ENCODE results near the gene REG4. TPM values are rescaled to one million over a fixed set of nuclear protein-coding genes. Genes with fewer than 3 reads are reported as not detected.

The REG4 gene
- total and polyA plus RNA-seq, 2 donors (not counting 1 experiment from before 2014, with no cell fraction given): not detected

DNA sequence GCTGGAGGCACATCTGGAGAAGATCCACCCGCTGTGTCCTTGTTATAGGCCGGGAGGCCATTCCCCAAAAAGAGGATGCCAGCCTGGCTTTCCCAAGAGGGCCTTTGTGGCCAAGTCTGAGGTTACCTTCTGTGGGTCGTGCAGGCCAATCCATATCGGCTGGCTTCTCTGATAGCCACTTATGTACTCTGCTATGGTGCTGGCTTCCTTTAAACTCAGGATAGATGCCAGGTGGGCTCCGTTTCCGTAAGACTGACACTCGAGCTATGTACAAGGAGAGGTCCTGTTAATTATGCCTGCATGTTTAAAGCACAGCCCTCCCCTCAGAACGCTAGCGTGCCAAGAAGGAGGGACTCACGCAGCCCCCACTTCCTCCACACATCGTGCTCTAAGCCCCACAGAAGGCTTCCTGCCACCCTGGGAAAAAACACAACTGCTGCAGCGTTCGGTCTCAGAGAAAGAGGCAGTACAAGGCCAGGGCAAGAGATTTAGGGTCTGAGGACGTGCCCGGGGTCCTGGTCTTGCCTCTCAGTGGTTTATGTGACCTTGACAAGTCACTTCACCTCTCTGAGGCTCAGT is 11.6 kb downstream of the REG4 start:
- H3K4me1 ChIP-seq (ENCODE audit: control insufficient read depth in 2 of 2, insufficient read depth in 2 of 2, low read length in 2 of 2): no peaks in the 10 kb centered on the region
- ChIA-PET POLR2A (no interaction called here), CTCF (interaction anchor here (0.6 to 1.8 kb wide), 3 partner anchors 10 to 791 kb away, joined by 3 to 8 read pairs (median 4); no protein-coding TSS in a partner anchor)
- no peaks in the 10 kb centered on the region for H3K9me3 Mint-ChIP-seq (ENCODE audit: insufficient read depth)
- no peak overlapping the region for H2AFZ ChIP-seq (ENCODE audit: insufficient read depth, low read depth, low read length, poor library complexity, severe bottlenecking)
- no peak overlapping the region for H3K27ac ChIP-seq (ENCODE audit: low read length in 2 of 2)
- no peaks in the 10 kb centered on the region for H4K20me1 ChIP-seq (ENCODE audit: control insufficient read depth, insufficient read depth, low read length, poor library complexity, severe bottlenecking)
- no peaks in the 10 kb centered on the region for H3K27me3 ChIP-seq (replicated peaks in 1 of 4; ENCODE audit: control extremely low read depth in 1 of 4, control insufficient read depth in 3 of 4, insufficient read depth in 4 of 4, low read length in 3 of 4)
- no peaks in the 10 kb centered on the region for H3K79me2 ChIP-seq (ENCODE audit: control insufficient read depth, insufficient read depth, low read length)
- H3K4me3 ChIP-seq (ENCODE audit: control extremely low read depth in 1 of 5, extremely low read depth in 1 of 5, insufficient read depth in 1 of 5, low read depth in 2 of 5, low read length in 4 of 5): no peak overlapping the region
- H3K36me3 ChIP-seq (replicated peaks in 1 of 2; ENCODE audit: control extremely low read depth in 1 of 2, control insufficient read depth in 1 of 2, extremely low read depth in 1 of 2, insufficient read depth in 2 of 2, low read length in 1 of 2): no peaks in the 10 kb centered on the region
- TF ChIP-seq CTCF (IDR thresholded peaks at IDR 0.05): no peak
- no peak for TF ChIP-seq EZH2 (IDR thresholded peaks at IDR 0.05; ENCODE audit: borderline replicate concordance, insufficient read depth, low read depth, low read length, poor library complexity, severe bottlenecking)
- intact Hi-C loops (cut with micrococcal nuclease): no loop called here
- H3K27me3 Mint-ChIP-seq: peaks cover 5% of the 10 kb centered on the region
- H3K4me3 Mint-ChIP-seq: no peak overlapping the region
- ATAC-seq (ENCODE audit: low read depth) (no peak), DNase-seq (no peak)
- no peaks in the 10 kb centered on the region for H3K9me3 ChIP-seq (ENCODE audit: control extremely low read depth in 1 of 3, control insufficient read depth in 2 of 3, insufficient read depth in 1 of 3, low read length in 2 of 3)
- no peaks in the 10 kb centered on the region for H3K4me1 Mint-ChIP-seq
- H3K9ac ChIP-seq (ENCODE audit: low read length): no peak overlapping the region
- H3K27ac Mint-ChIP-seq: no peak overlapping the region
- 87% methylated on average over 11 of the region's 15 CpGs for WGBS (ENCODE audit: insufficient coverage)
- no peak overlapping the region for H3K4me2 ChIP-seq (replicated peaks; ENCODE audit: low read depth, low read length, poor library complexity, severe bottlenecking)

- POLR2A ChIA-PET: no interaction called here
- H3K27me3 Mint-ChIP-seq: peaks cover 5% of the 10 kb centered on the region
- no peak overlapping the region for H3K27ac ChIP-seq (ENCODE audit: low read length in 2 of 2)
Measured at GRCh38 chr1:119799003-119799402, 12.3 kb downstream of the REG4 start.

More at GRCh38 chr1:119799003-119799402, 12.3 kb downstream of the REG4 start:
- no peak overlapping the region for H3K4me3 Mint-ChIP-seq
- no peaks in the 10 kb centered on the region for H3K27me3 ChIP-seq (replicated peaks in 1 of 4; ENCODE audit: control extremely low read depth in 1 of 4, control insufficient read depth in 3 of 4, insufficient read depth in 4 of 4, low read length in 3 of 4)
- no peaks in the 10 kb centered on the region for H3K9me3 ChIP-seq (ENCODE audit: control extremely low read depth in 1 of 3, control insufficient read depth in 2 of 3, insufficient read depth in 1 of 3, low read length in 2 of 3)
- H3K4me3 ChIP-seq (ENCODE audit: control extremely low read depth in 1 of 5, extremely low read depth in 1 of 5, insufficient read depth in 1 of 5, low read depth in 2 of 5, low read length in 4 of 5): no peak overlapping the region
- intact Hi-C loops (cut with micrococcal nuclease): no loop called here
- no peak overlapping the region for H3K4me2 ChIP-seq (replicated peaks; ENCODE audit: low read depth, low read length, poor library complexity, severe bottlenecking)
- DNase-seq (no peak), ATAC-seq (ENCODE audit: low read depth) (no peak)
- H3K79me2 ChIP-seq (ENCODE audit: control insufficient read depth, insufficient read depth, low read length): no peaks in the 10 kb centered on the region
- no CpG with 5 or more reads among the region's 4 CpGs for WGBS (ENCODE audit: insufficient coverage)
- no peaks in the 10 kb centered on the region for H4K20me1 ChIP-seq (ENCODE audit: control insufficient read depth, insufficient read depth, low read length, poor library complexity, severe bottlenecking)
- CTCF ChIA-PET: interaction anchor here (0.7 to 1.8 kb wide), 2 partner anchors 10 to 14 kb away, joined by 3 to 8 read pairs; no protein-coding TSS in a partner anchor
- H3K36me3 ChIP-seq (replicated peaks in 1 of 2; ENCODE audit: control extremely low read depth in 1 of 2, control insufficient read depth in 1 of 2, extremely low read depth in 1 of 2, insufficient read depth in 2 of 2, low read length in 1 of 2): no peaks in the 10 kb centered on the region
- no peak overlapping the region for H3K27ac Mint-ChIP-seq
- H3K9me3 Mint-ChIP-seq (ENCODE audit: insufficient read depth): no peaks in the 10 kb centered on the region
- TF ChIP-seq CTCF (IDR thresholded peaks at IDR 0.05): no peak
- TF ChIP-seq EZH2 (IDR thresholded peaks at IDR 0.05; ENCODE audit: borderline replicate concordance, insufficient read depth, low read depth, low read length, poor library complexity, severe bottlenecking): no peak
- H3K4me1 Mint-ChIP-seq: no peaks in the 10 kb centered on the region
- no peaks in the 10 kb centered on the region for H3K4me1 ChIP-seq (ENCODE audit: control insufficient read depth in 2 of 2, insufficient read depth in 2 of 2, low read length in 2 of 2)
- H2AFZ ChIP-seq (ENCODE audit: insufficient read depth, low read depth, low read length, poor library complexity, severe bottlenecking): no peak overlapping the region
- H3K9ac ChIP-seq (ENCODE audit: low read length): no peak overlapping the region

All from B cell (primary cell).